Liver (tissue), 9 donors: ENCODE measurements around the gene FNDC1. TPM values are rescaled to one million over a fixed set of nuclear protein-coding genes. Genes with fewer than 3 reads are reported as not detected.

Experiments used
- DNase-seq: peaks from one replicate; pipeline ENCODE4 v3.0.0-alpha.2; 2017; ENCODE audit warnings: low spot score
- H3K27ac ChIP-seq, 2 donors: one replicate each; pipeline ENCODE4 v1.7.0; 2013; ENCODE audit warnings: inconsistent platforms in 2 of 2, low read length in 2 of 2, control low read depth in 1 of 2, low read depth in 1 of 2, mild to moderate bottlenecking in 1 of 2
- H3K27me3 ChIP-seq, 4 donors: one replicate each; pipeline versions ENCODE4 v1.6.1 to v1.7.0; 2013; ENCODE audit warnings: low read length in 3 of 4, inconsistent platforms in 1 of 4, mild to moderate bottlenecking in 1 of 4, moderate library complexity in 1 of 4; ENCODE audit not compliant: control insufficient read depth in 4 of 4, insufficient read depth in 4 of 4
- H3K36me3 ChIP-seq, 4 donors: one replicate each; pipeline versions ENCODE4 v1.6.1 to v1.7.0; 2013; ENCODE audit warnings: low read length in 3 of 4, mild to moderate bottlenecking in 3 of 4, low read depth in 1 of 4, moderate library complexity in 1 of 4; ENCODE audit not compliant: control insufficient read depth in 4 of 4, insufficient read depth in 3 of 4
- H3K4me1 ChIP-seq, 4 donors: one replicate each; pipeline versions ENCODE4 v1.6.1 to v1.7.0; 2013; ENCODE audit warnings: low read length in 3 of 4, mild to moderate bottlenecking in 3 of 4, moderate library complexity in 1 of 4; ENCODE audit not compliant: control insufficient read depth in 4 of 4, insufficient read depth in 4 of 4
- H3K4me3 ChIP-seq, 3 donors: one replicate each; pipeline versions ENCODE4 v1.6.1 to v1.7.0; 2013; ENCODE audit warnings: low read length in 3 of 3, control low read depth in 1 of 3, low read depth in 1 of 3, mild to moderate bottlenecking in 1 of 3
- H3K9ac ChIP-seq, 2 donors: one replicate each; pipeline ENCODE4 v1.7.0; 2013; ENCODE audit warnings: low read length in 2 of 2, mild to moderate bottlenecking in 2 of 2, moderate library complexity in 2 of 2, control low read depth in 1 of 2, low read depth in 1 of 2
- H3K9me3 ChIP-seq, 4 donors: one replicate each; pipeline versions ENCODE4 v1.6.1 to v1.7.0; 2013; ENCODE audit warnings: low read length in 3 of 4; ENCODE audit not compliant: control insufficient read depth in 4 of 4
- ATF3 ChIP-seq: IDR thresholded peaks from 2 replicates; pipeline ENCODE4 v1.6.1; 2016; ENCODE audit warnings: antibody characterized with exemption
- CTCF ChIP-seq: fragments of 150-350 bp; IDR thresholded peaks from 2 replicates; pipeline ENCODE4 v1.5.1; 2017; ENCODE audit warnings: improper control_type of control experiment, low read depth, low read length; ENCODE audit not compliant: missing input control
- EGR1 ChIP-seq, 2 donors: IDR thresholded peaks; 2 replicates each; pipeline ENCODE4 v1.6.1; 2016 to 2018; ENCODE audit warnings: antibody characterized with exemption in 2 of 2, low read depth in 2 of 2
- FOXA1 ChIP-seq: IDR thresholded peaks from 2 replicates; pipeline ENCODE4 v1.6.1; 2016; ENCODE audit warnings: antibody characterized with exemption
- FOXA2 ChIP-seq: IDR thresholded peaks from 2 replicates; pipeline ENCODE4 v1.6.1; 2016; ENCODE audit warnings: antibody characterized with exemption
- GABPA ChIP-seq, 2 donors: IDR thresholded peaks in 1 of 2; conservative IDR thresholded peaks in 1 of 2; 2 replicates each; pipeline ENCODE4 v1.6.1; 2016; ENCODE audit warnings: antibody characterized with exemption in 2 of 2, mild to moderate bottlenecking in 1 of 2, moderate library complexity in 1 of 2
- HNF4A ChIP-seq, 2 donors: conservative IDR thresholded peaks; 2 replicates each; pipeline ENCODE4 v1.6.1; 2016; ENCODE audit warnings: antibody characterized with exemption in 2 of 2, mild to moderate bottlenecking in 2 of 2
- HNF4G ChIP-seq: IDR thresholded peaks from 2 replicates; pipeline ENCODE4 v1.6.1; 2016; ENCODE audit warnings: antibody characterized with exemption
- JUND ChIP-seq, 2 donors: IDR thresholded peaks; 2 replicates each; pipeline ENCODE4 v1.6.1; 2016; ENCODE audit warnings: antibody characterized with exemption in 2 of 2
- MAX ChIP-seq: IDR thresholded peaks from 2 replicates; pipeline ENCODE4 v1.6.1; 2016; ENCODE audit warnings: antibody characterized with exemption
- NR2F2 ChIP-seq: IDR thresholded peaks from 2 replicates; pipeline ENCODE4 v1.6.1; 2016; ENCODE audit warnings: antibody characterized with exemption
- RAD21 ChIP-seq, 2 donors: IDR thresholded peaks; 2 replicates each; pipeline ENCODE4 v1.6.1; 2016; ENCODE audit warnings: antibody characterized with exemption in 2 of 2, mild to moderate bottlenecking in 2 of 2
- REST ChIP-seq: IDR thresholded peaks from 2 replicates; pipeline ENCODE4 v1.6.1; 2016; ENCODE audit warnings: antibody characterized with exemption, mild to moderate bottlenecking
- RXRA ChIP-seq, 2 donors: IDR thresholded peaks; 2 replicates each; pipeline ENCODE4 v1.6.1; 2017 to 2018; ENCODE audit warnings: antibody characterized with exemption in 2 of 2, mild to moderate bottlenecking in 1 of 2
- SP1 ChIP-seq: IDR thresholded peaks from 2 replicates; pipeline ENCODE4 v1.6.1; 2018; ENCODE audit warnings: antibody characterized with exemption, mild to moderate bottlenecking
- TAF1 ChIP-seq: conservative IDR thresholded peaks from 2 replicates; pipeline ENCODE4 v1.6.1; 2016; ENCODE audit warnings: antibody characterized with exemption, mild to moderate bottlenecking
- YY1 ChIP-seq: IDR thresholded peaks from 2 replicates; pipeline ENCODE4 v1.6.1; 2016; ENCODE audit warnings: antibody characterized with exemption, mild to moderate bottlenecking
- ZBTB33 ChIP-seq: IDR thresholded peaks from 2 replicates; pipeline ENCODE4 v1.6.1; 2016; ENCODE audit warnings: antibody characterized with exemption
- WGBS: extraction: QIAGEN DNeasy Blood & Tissue Kit; methylation state at CpG from one replicate; pipeline ENCODE4 v1.1.7; 2013; 5-methylcytosine and 5-hydroxymethylcytosine counted together
- polyA plus RNA-seq, 2 donors: library from polyadenylated mRNA; stranded (reverse) in 1 of 2; unstranded in 1 of 2; fragments of 200-250 nt in 1 of 2; fragments of >200 nt in 1 of 2; fragmentation: Nextera tagmentation in 1 of 2; extraction: Ambion mirVana in 1 of 2; gene quantifications; one replicate each; pipeline versions ENCODE4 v1.2.1 to v1.2.3, GENCODE V29; 2013 to 2015
- total RNA-seq, 2 donors: library from RNA; depleted of rRNA; stranded (reverse); fragments of >200 nt; gene quantifications; one replicate each; pipeline ENCODE4 v1.2.3, GENCODE V29; 2014
- donor health status: healthy.
- donor health status: healthy.
- donor health status: healthy.
- donor health status: healthy.
- donor health status: healthy.

FNDC1 gene
- total and polyA plus RNA-seq, 4 donors, result 0.10 to 0.47 (median 0.17) TPM; not detected in 1

- Histone ChIP-seq H3K4me3 (no peak overlapping the region), H3K9me3 (no peaks in the 10 kb centered on the region), H3K27ac (no peak overlapping the region), H3K4me1 (peaks cover 0 to 3% (median 0%) of the 10 kb centered on the region in 4 donors), H3K9ac (no peak overlapping the region), H3K27me3 (no peaks in the 10 kb centered on the region), H3K36me3 (no peaks in the 10 kb centered on the region)
- no peak for DNase-seq
- 80% methylated on average over 5 of the region's 5 CpGs for WGBS
- TF ChIP-seq ATF3 (no peak), REST (no peak), FOXA2 (no peak), EGR1 (IDR thresholded peaks at IDR 0.05; ENCODE audit: low read depth in 2 of 2) (no peak), CTCF (no peak), RAD21 (IDR thresholded peaks at IDR 0.05) (no peak), JUND (IDR thresholded peaks at IDR 0.05) (no peak), MAX (no peak), RXRA (IDR thresholded peaks at IDR 0.05) (no peak), TAF1 (no peak), FOXA1 (no peak), HNF4G (no peak), SP1 (no peak), NR2F2 (no peak), YY1 (no peak), GABPA (IDR thresholded peaks at IDR 0.05 in 1 of 2, conservative IDR thresholded peaks at IDR 0.05 in 1 of 2) (no peak), HNF4A (conservative IDR thresholded peaks at IDR 0.05) (no peak), ZBTB33 (no peak)
Measured at GRCh38 chr6:159125014-159125609, 44.1 kb upstream of the FNDC1 start.
